Fibroblast of lung (primary cell): ENCODE measurements around the gene NMT1. TPM values are rescaled to one million over a fixed set of nuclear protein-coding genes. Genes with fewer than 3 reads are reported as not detected.

ENCODE experiments used
- DNase-seq, 2 donors: peaks; one replicate each; pipeline versions ENCODE4 v3.0.0 to v3.0.0-alpha.2; 2010; ENCODE audit warnings: low read depth in 2 of 2
- H2AFZ ChIP-seq: 2 replicates; pipeline ENCODE4 v1.5.1; 2012; ENCODE audit warnings: low read length, control low read depth, inconsistent platforms
- H3K27ac ChIP-seq: 2 replicates; pipeline ENCODE4 v1.5.1; 2011; ENCODE audit warnings: low read length, control low read depth; ENCODE audit not compliant: insufficient read depth
- H3K27me3 ChIP-seq: 2 replicates; pipeline ENCODE4 v1.5.1; 2011; ENCODE audit warnings: mild to moderate bottlenecking, low read length; ENCODE audit not compliant: control insufficient read depth, insufficient read depth
- H3K36me3 ChIP-seq: 2 replicates; pipeline ENCODE4 v1.5.1; 2011; ENCODE audit warnings: low read length; ENCODE audit not compliant: control insufficient read depth, insufficient read depth
- H3K4me1 ChIP-seq: 2 replicates; pipeline ENCODE4 v1.5.1; 2011; ENCODE audit warnings: low read length; ENCODE audit not compliant: control insufficient read depth, insufficient read depth; ENCODE audit errors: extremely low read depth
- H3K4me2 ChIP-seq: 2 replicates; pipeline ENCODE4 v1.5.1; 2011; ENCODE audit warnings: low read length, control low read depth; ENCODE audit not compliant: insufficient read depth; ENCODE audit errors: extremely low read depth
- H3K4me3 ChIP-seq, 4 experiments: fragments of 200-600 bp in 1 of 4; sonication (generic) in 1 of 4; replicated peaks in 1 of 4; 2 replicates each; pipeline ENCODE4 v1.5.1; 2011 to 2016; ENCODE audit warnings: low read length in 4 of 4, low read depth in 3 of 4, mild to moderate bottlenecking in 3 of 4, control low read depth in 2 of 4, inconsistent platforms in 1 of 4, mixed read lengths in 1 of 4; ENCODE audit not compliant: insufficient read depth in 1 of 4; ENCODE audit errors: control extremely low read depth in 1 of 4
- H3K79me2 ChIP-seq: 2 replicates; pipeline ENCODE4 v1.5.1; 2012; ENCODE audit warnings: mild to moderate bottlenecking, low read length, inconsistent platforms; ENCODE audit not compliant: control insufficient read depth, insufficient read depth
- H3K9ac ChIP-seq: 2 replicates; pipeline ENCODE4 v1.5.1; 2011; ENCODE audit warnings: mild to moderate bottlenecking, low read length, control low read depth; ENCODE audit not compliant: insufficient read depth
- H3K9me3 ChIP-seq: 2 replicates; pipeline ENCODE4 v1.5.1; 2012; ENCODE audit warnings: low read depth, low read length; ENCODE audit not compliant: control insufficient read depth, insufficient read depth
- H4K20me1 ChIP-seq: 2 replicates; pipeline ENCODE4 v1.5.1; 2011; ENCODE audit warnings: low read length; ENCODE audit not compliant: control insufficient read depth, insufficient read depth; ENCODE audit errors: extremely low read depth
- CTCF ChIP-seq, 2 donors: IDR thresholded peaks in 1 of 2; conservative IDR thresholded peaks in 1 of 2; 1 replicate in 1 of 2; 2 replicates in 1 of 2; pipeline ENCODE4 v1.5.1; 2011 to 2012; ENCODE audit warnings: low read length in 2 of 2, control low read depth in 1 of 2, inconsistent platforms in 1 of 2, low read depth in 1 of 2, mild to moderate bottlenecking in 1 of 2
- EZH2 ChIP-seq: IDR thresholded peaks from 2 replicates; pipeline ENCODE4 v1.5.1; 2012; ENCODE audit warnings: low read length, control low read depth, mild to moderate bottlenecking; ENCODE audit errors: missing control alignments
- polyA plus RNA-seq, 2 donors: library from polyadenylated mRNA; depleted of rRNA in 1 of 2; stranded (reverse) in 1 of 2; unstranded in 1 of 2; fragments of >200 nt; gene quantifications; 2 replicates each; pipeline ENCODE4 v1.2.1, GENCODE V29; 2011 to 2012; ENCODE audit warnings: missing spikeins in 1 of 2
- total RNA-seq: library from RNA; depleted of rRNA; stranded (reverse); fragments of >200 nt; gene quantifications from 2 replicates; pipeline ENCODE4 v1.2.1, GENCODE V29; 2014

NMT1 gene
- total and polyA plus RNA-seq, 2 donors (not counting 1 experiment from before 2014, with no cell fraction given) = 46.2 to 124 TPM

- TF ChIP-seq EZH2 (no peak), CTCF (conservative IDR thresholded peaks at IDR 0.05 in 1 of 2, IDR thresholded peaks at IDR 0.05 in 1 of 2; ENCODE audit: low read depth in 1 of 2, low read length in 2 of 2) (no peak)
- Histone ChIP-seq H3K4me2 (no peak overlapping the region), H3K27ac (no peak overlapping the region), H3K4me1 (no peaks in the 10 kb centered on the region), H3K9ac (no peak overlapping the region), H3K4me3 (no peak overlapping the region), H3K79me2 (peaks cover 3% of the 10 kb centered on the region), H4K20me1 (no peaks in the 10 kb centered on the region), H3K27me3 (no peaks in the 10 kb centered on the region), H3K36me3 (peaks cover 4% of the 10 kb centered on the region), H3K9me3 (no peaks in the 10 kb centered on the region), H2AFZ (no peak overlapping the region)
- no peak for DNase-seq
These were observed 24.4 kb upstream of the NMT1 start for GRCh38 chr17:45036691-45037090.

GRCh38 chr17:45038728-45039634 lies 22.1 kb upstream of the NMT1 start:
- H3K4me3 ChIP-seq = no peak overlapping the region
- no peak for DNase-seq
- peaks cover 8% of the 10 kb centered on the region for H3K4me1 ChIP-seq
- TF ChIP-seq EZH2 (no peak), CTCF (conservative IDR thresholded peaks at IDR 0.05 in 1 of 2, IDR thresholded peaks at IDR 0.05 in 1 of 2; ENCODE audit: low read depth in 1 of 2, low read length in 2 of 2) (no peak)
- no peaks in the 10 kb centered on the region for H3K9me3 ChIP-seq
- peaks cover 2% of the 10 kb centered on the region for H3K36me3 ChIP-seq
- no peaks in the 10 kb centered on the region for H3K27me3 ChIP-seq
- no peak overlapping the region for H3K27ac ChIP-seq
- no peak overlapping the region for H3K9ac ChIP-seq
- H2AFZ ChIP-seq = no peak overlapping the region
- H3K4me2 ChIP-seq = no peak overlapping the region
- peaks cover 13% of the 10 kb centered on the region for H3K79me2 ChIP-seq
- no peaks in the 10 kb centered on the region for H4K20me1 ChIP-seq

- H3K9me3 ChIP-seq = no peaks in the 10 kb centered on the region
- peaks cover 2% of the 10 kb centered on the region for H3K36me3 ChIP-seq
- H3K4me1 ChIP-seq = peaks cover 8% of the 10 kb centered on the region
- no peaks in the 10 kb centered on the region for H4K20me1 ChIP-seq
- H3K27me3 ChIP-seq = no peaks in the 10 kb centered on the region
- H3K4me3 ChIP-seq = no peak overlapping the region
- H3K27ac ChIP-seq = no peak overlapping the region
- no peak overlapping the region for H3K9ac ChIP-seq
- no peak overlapping the region for H2AFZ ChIP-seq
- no peak for DNase-seq
- H3K79me2 ChIP-seq = peaks cover 18% of the 10 kb centered on the region
- TF ChIP-seq CTCF (conservative IDR thresholded peaks at IDR 0.05 in 1 of 2, IDR thresholded peaks at IDR 0.05 in 1 of 2; ENCODE audit: low read depth in 1 of 2, low read length in 2 of 2) (no peak), EZH2 (no peak)
- H3K4me2 ChIP-seq = no peak overlapping the region
These were observed 20.7 kb upstream of the NMT1 start for GRCh38 chr17:45040459-45040858.
